Activated CD4-positive, alpha-beta T cell treated with anti-CD3 and anti-CD28 coated beads, Interleukin-2, amount 10 ng/mL, durations not matched to agents 7 days and 5 days (primary cell): Measurements from ENCODE around the gene IDH3A. TPM values are rescaled to one million over a fixed set of nuclear protein-coding genes. Genes with fewer than 3 reads are reported as not detected.

Experiments used
- CTCF ChIA-PET: fragments of 350-600 bp; sonication (Branson Sonifier 250); formaldehyde crosslinking; loops from one replicate; lab custom pipeline; 2021; ENCODE audit warnings: antibody characterized with exemption; lab: Charles Lee
- POLR2A ChIA-PET: fragments of 350-600 bp; sonication (Branson Sonifier 250); formaldehyde crosslinking; loops from one replicate; lab custom pipeline; 2021; ENCODE audit warnings: antibody characterized with exemption; lab: Charles Lee
- DNase-seq: peaks from one replicate; pipeline ENCODE4 v3.0.0-alpha.2; 2020
- H3K27ac Mint-ChIP-seq: one replicate; pipeline ENCODE4 v1.8.0; 2021; ENCODE audit warnings: mild to moderate bottlenecking, moderate library complexity, mixed read lengths
- H3K27me3 Mint-ChIP-seq: one replicate; pipeline ENCODE4 v1.8.0; 2021; ENCODE audit warnings: mixed read lengths
- H3K36me3 Mint-ChIP-seq: one replicate; pipeline ENCODE4 v1.8.0; 2021; ENCODE audit warnings: low read depth, mixed read lengths
- H3K4me1 Mint-ChIP-seq: one replicate; pipeline ENCODE4 v1.8.0; 2021; ENCODE audit warnings: mixed read lengths
- H3K4me3 Mint-ChIP-seq: one replicate; pipeline ENCODE4 v1.8.0; 2021; ENCODE audit warnings: mild to moderate bottlenecking, moderate library complexity, mixed read lengths
- H3K9me3 Mint-ChIP-seq: one replicate; pipeline ENCODE4 v1.8.0; 2021; ENCODE audit warnings: mixed read lengths
- total RNA-seq, 2 experiments: library from RNA; stranded (reverse); gene quantifications; one replicate each; pipeline ENCODE4 v1.2.3, GENCODE V29; 2021

IDH3A gene
- total RNA-seq, 2 experiments from 2014 or later: 65.1 to 71.2 TPM

GRCh38 chr15:78207110-78207458 lies 57.9 kb downstream of the IDH3A start:
- Mint-ChIP-seq H3K36me3 (no peaks in the 10 kb centered on the region), H3K27ac (no peak overlapping the region), H3K4me3 (no peak overlapping the region), H3K4me1 (no peaks in the 10 kb centered on the region), H3K9me3 (no peaks in the 10 kb centered on the region), H3K27me3 (peaks cover 2% of the 10 kb centered on the region)
- ChIA-PET CTCF (interaction anchor here (1.4 to 2.8 kb wide), 2 partner anchors 8 to 11 kb away, joined by 3 to 12 read pairs; no protein-coding TSS in a partner anchor), POLR2A (no interaction called here)
- DNase-seq: peak; percentile 3

- H3K27me3 Mint-ChIP-seq: no peaks in the 10 kb centered on the region
- H3K9me3 Mint-ChIP-seq: no peaks in the 10 kb centered on the region
- no peaks in the 10 kb centered on the region for H3K4me1 Mint-ChIP-seq
- DNase-seq: peak; percentile 3
- no peak overlapping the region for H3K4me3 Mint-ChIP-seq
- no peak overlapping the region for H3K27ac Mint-ChIP-seq
- no peaks in the 10 kb centered on the region for H3K36me3 Mint-ChIP-seq
- CTCF ChIA-PET: no interaction called here
- POLR2A ChIA-PET: no interaction called here
Measured at GRCh38 chr15:78207641-78208340, 58.6 kb downstream of the IDH3A start.

DNA sequence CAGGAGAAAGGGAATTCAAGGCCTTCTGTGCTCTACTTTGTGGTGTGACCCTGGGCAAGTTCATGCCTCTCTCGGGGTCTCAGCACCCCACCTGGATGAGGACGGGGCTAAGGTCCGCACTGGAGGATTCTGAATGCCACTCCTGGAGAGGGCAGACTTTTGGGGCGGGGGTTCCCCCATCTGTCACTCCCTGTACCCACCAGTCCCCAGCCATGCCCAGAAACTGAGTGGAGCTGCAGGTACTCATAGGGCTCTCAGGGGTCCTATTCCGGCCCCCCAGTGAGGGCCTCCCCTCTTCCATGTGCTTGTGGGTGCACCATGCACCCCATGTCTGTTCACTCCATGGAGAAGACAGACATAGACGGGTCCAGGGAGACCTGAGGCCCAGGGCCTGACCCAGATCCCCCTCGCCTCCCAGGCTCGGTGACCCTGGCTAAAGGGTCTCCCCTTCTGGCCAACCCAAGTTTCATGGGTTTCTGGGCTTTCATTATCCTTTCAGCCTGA lies 59.2 kb downstream of the IDH3A start:
- Mint-ChIP-seq H3K4me1 (no peaks in the 10 kb centered on the region), H3K4me3 (no peak overlapping the region), H3K9me3 (no peaks in the 10 kb centered on the region), H3K36me3 (no peaks in the 10 kb centered on the region), H3K27ac (no peak overlapping the region), H3K27me3 (no peaks in the 10 kb centered on the region)
- peak; percentile 1 for DNase-seq
- ChIA-PET POLR2A (no interaction called here), CTCF (no interaction called here)

GRCh38 chr15:78208887-78209645 lies 59.9 kb downstream of the IDH3A start:
- peak; percentile 3 for DNase-seq
- ChIA-PET POLR2A (no interaction called here), CTCF (no interaction called here)
- H3K4me1 Mint-ChIP-seq: no peaks in the 10 kb centered on the region
- peaks cover 4% of the 10 kb centered on the region for H3K27me3 Mint-ChIP-seq
- H3K27ac Mint-ChIP-seq: no peak overlapping the region
- no peaks in the 10 kb centered on the region for H3K36me3 Mint-ChIP-seq
- H3K9me3 Mint-ChIP-seq: no peaks in the 10 kb centered on the region
- H3K4me3 Mint-ChIP-seq: no peak overlapping the region

DNA sequence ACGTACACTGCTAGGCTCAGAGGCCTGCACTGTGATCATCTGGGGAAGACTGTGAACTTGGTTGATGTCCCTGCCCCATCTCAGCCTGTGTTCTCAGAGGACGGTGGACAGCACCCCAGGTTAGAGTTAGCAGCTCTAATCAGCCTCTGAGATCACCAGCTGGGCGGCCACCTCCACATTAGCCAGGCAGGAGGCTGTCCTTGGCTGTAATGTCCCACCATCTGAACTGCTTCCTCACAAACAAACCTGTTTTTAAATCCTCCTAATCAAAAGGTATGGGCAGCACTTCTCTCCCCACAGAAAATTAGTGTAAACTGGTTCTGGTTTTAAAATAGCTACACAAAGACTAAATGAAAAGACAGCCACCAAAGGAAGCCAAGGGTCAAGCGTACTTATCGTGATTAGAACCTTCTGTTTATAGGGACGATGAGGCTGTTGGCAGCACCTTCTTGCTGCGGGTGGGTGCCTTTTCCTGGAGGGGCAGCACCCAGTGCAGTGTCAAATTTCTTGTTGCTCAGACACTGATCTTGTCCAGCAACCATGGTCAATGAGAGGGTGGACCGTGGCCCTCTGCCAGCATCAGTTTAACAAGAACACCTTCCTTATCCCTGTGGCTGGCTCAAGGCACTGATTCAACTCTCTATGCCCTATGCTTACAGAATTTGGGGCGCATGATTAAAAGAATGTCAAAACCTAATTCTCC lies 60.6 kb downstream of the IDH3A start:
- no peak overlapping the region for H3K4me3 Mint-ChIP-seq
- H3K27me3 Mint-ChIP-seq: peaks cover 4% of the 10 kb centered on the region
- H3K36me3 Mint-ChIP-seq: no peaks in the 10 kb centered on the region
- no peaks in the 10 kb centered on the region for H3K9me3 Mint-ChIP-seq
- no peak overlapping the region for H3K27ac Mint-ChIP-seq
- CTCF ChIA-PET: interaction anchor here (2.4 kb wide), 1 partner anchor 102 kb away, joined by 8 read pairs; no protein-coding TSS in a partner anchor
- no peak for DNase-seq
- POLR2A ChIA-PET: no interaction called here
- no peaks in the 10 kb centered on the region for H3K4me1 Mint-ChIP-seq

DNA sequence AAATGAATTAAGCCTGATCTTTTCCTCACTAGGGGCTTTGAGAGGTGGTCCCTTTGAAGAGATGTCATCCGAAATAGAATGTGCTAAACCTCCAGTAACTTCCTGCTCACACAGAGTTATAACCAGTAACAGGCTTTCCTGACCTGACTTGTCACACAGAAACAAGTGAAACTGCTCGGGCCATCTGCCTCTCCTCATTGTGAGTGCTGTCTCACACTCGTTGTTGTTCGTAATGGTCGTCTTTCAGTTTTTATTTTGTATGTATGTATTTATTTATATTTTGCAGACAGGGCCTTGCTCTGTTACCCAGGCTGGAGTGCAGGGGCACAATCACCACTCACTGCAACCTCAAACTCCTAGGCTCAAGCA lies 61.2 kb downstream of the IDH3A start:
- H3K36me3 Mint-ChIP-seq: no peaks in the 10 kb centered on the region
- peaks cover 4% of the 10 kb centered on the region for H3K27me3 Mint-ChIP-seq
- no peak overlapping the region for H3K27ac Mint-ChIP-seq
- H3K9me3 Mint-ChIP-seq: no peaks in the 10 kb centered on the region
- no peak overlapping the region for H3K4me3 Mint-ChIP-seq
- ChIA-PET POLR2A (no interaction called here), CTCF (interaction anchor here (1.0 to 2.4 kb wide), 2 partner anchors 102 to 300 kb away, joined by 3 to 8 read pairs; no protein-coding TSS in a partner anchor)
- no peaks in the 10 kb centered on the region for H3K4me1 Mint-ChIP-seq
- no peak for DNase-seq

- no peak for DNase-seq
- H3K4me3 Mint-ChIP-seq: no peak overlapping the region
- no peaks in the 10 kb centered on the region for H3K36me3 Mint-ChIP-seq
- peaks cover 4% of the 10 kb centered on the region for H3K27me3 Mint-ChIP-seq
- H3K27ac Mint-ChIP-seq: no peak overlapping the region
- H3K4me1 Mint-ChIP-seq: no peaks in the 10 kb centered on the region
- no peaks in the 10 kb centered on the region for H3K9me3 Mint-ChIP-seq
- ChIA-PET POLR2A (no interaction called here), CTCF (interaction anchor here (0.8 to 2.4 kb wide), 8 partner anchors 16 to 301 kb away, joined by 3 to 8 read pairs (median 4); partner anchors contain the start of gene CIB2)
Measured at GRCh38 chr15:78211189-78211921, 62.2 kb downstream of the IDH3A start.

GRCh38 chr15:78212008-78212407 lies 62.8 kb downstream of the IDH3A start:
- Mint-ChIP-seq H3K36me3 (no peaks in the 10 kb centered on the region), H3K9me3 (no peaks in the 10 kb centered on the region), H3K4me3 (no peak overlapping the region), H3K27me3 (peaks cover 4% of the 10 kb centered on the region), H3K4me1 (no peaks in the 10 kb centered on the region), H3K27ac (no peak overlapping the region)
- DNase-seq: no peak
- ChIA-PET CTCF (interaction anchor here (0.6 to 2.4 kb wide), 7 partner anchors 34 to 104 kb away, joined by 3 to 8 read pairs (median 4); partner anchors contain the start of gene CIB2), POLR2A (no interaction called here)

DNA sequence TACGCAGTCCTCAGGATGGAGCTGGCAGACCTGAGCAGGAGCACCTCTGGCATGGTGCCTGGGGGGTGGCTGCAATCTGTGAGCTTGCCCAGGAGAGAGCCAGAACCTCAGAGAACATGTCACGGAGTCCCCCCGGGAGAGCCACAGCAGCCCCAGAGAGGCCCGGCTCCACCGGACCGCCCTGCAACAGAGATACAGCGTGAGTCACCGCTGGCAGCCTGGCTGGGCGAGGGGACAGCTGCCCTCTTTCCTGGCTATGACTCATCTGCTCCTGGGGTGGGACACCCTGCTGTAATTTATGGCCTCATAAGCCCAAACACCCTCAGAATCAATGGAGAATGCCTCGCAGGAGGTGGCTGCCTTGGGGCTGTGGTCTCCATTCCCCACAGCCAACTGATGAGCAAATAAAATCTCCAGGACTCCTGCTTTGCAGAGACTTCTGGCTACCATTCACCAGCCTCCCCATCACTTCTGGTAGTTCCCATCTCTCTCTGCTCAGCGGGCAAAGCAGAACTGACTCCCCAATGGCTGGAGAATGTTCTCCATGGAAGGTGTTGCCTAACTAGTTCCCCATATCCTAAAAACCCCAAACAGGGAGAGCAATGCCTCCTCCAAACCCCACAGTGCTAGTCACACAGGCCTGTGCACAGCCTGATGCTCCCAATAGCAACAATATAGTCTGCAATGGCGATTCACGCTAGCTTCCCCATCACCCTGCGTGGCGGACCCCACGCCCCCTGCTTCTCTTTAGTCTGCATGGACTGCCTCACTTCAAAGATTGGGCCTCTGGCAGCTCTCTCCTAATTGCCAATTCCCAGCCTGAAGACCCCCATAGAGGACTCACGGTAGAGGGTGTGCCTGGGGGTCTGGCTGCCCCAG lies 63.6 kb downstream of the IDH3A start:
- Mint-ChIP-seq H3K36me3 (no peaks in the 10 kb centered on the region), H3K27ac (no peak overlapping the region), H3K27me3 (peaks cover 4% of the 10 kb centered on the region), H3K4me3 (no peak overlapping the region), H3K4me1 (no peaks in the 10 kb centered on the region), H3K9me3 (no peaks in the 10 kb centered on the region)
- POLR2A ChIA-PET: no interaction called here
- DNase-seq: no peak
- CTCF ChIA-PET: interaction anchor here (0.6 to 2.4 kb wide), 6 partner anchors 15 to 105 kb away, joined by 3 to 8 read pairs (median 4); partner anchors contain the start of gene CIB2

- CTCF ChIA-PET: interaction anchor here (1.1 to 1.2 kb wide), 2 partner anchors 14 to 82 kb away, joined by 4 read pairs; partner anchors contain the start of gene CIB2
- no peaks in the 10 kb centered on the region for H3K36me3 Mint-ChIP-seq
- no peak overlapping the region for H3K27ac Mint-ChIP-seq
- H3K9me3 Mint-ChIP-seq: no peaks in the 10 kb centered on the region
- H3K4me3 Mint-ChIP-seq: no peak overlapping the region
- no peaks in the 10 kb centered on the region for H3K4me1 Mint-ChIP-seq
- no peak for DNase-seq
- peaks cover 4% of the 10 kb centered on the region for H3K27me3 Mint-ChIP-seq
- POLR2A ChIA-PET: no interaction called here
Measured at GRCh38 chr15:78213425-78213750, 64.2 kb downstream of the IDH3A start.

DNA sequence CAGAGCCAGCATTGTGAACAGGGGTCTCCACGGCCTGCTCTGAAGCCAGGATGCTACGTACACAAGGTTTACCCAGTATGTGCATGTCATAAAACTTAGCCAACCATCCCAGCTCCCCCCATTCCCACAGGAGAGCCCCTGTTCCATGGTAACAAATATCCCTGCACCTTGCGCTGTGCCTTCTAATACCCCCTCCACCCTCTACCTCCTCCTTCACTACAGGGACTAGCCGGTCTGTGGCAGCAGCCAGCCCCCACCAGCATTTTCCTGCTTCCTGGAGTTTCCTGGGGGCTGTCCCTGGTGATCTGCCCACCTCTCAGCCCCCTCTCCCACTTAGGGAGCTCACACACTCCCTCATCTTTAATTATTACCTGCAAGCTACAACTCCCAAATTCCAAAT lies 64.8 kb downstream of the IDH3A start:
- Mint-ChIP-seq H3K9me3 (no peaks in the 10 kb centered on the region), H3K4me3 (no peak overlapping the region), H3K36me3 (no peaks in the 10 kb centered on the region), H3K4me1 (no peaks in the 10 kb centered on the region), H3K27me3 (peaks cover 4% of the 10 kb centered on the region), H3K27ac (no peak overlapping the region)
- POLR2A ChIA-PET: no interaction called here
- CTCF ChIA-PET: interaction anchor here (1.0 to 1.2 kb wide), 2 partner anchors 10 to 14 kb away, joined by 3 to 4 read pairs; no protein-coding TSS in a partner anchor
- DNase-seq: no peak
